NOMO-1 treated with DMSO at 0.1 percent for 48 hours (cell line): Measurements from ENCODE around the gene CEP57L1.
"Not testable (repeated sequence)": the region's sequence is repeated elsewhere in the genome, so short reads cannot be mapped to it uniquely, and the experiment has no call there.

Source experiments
- DNase-seq: peaks from one replicate; lab custom pipeline; 2025; ENCODE audit not compliant: unreplicated experiment; lab: John Stamatoyannopoulos, UW

CEP57L1 gene

DNA sequence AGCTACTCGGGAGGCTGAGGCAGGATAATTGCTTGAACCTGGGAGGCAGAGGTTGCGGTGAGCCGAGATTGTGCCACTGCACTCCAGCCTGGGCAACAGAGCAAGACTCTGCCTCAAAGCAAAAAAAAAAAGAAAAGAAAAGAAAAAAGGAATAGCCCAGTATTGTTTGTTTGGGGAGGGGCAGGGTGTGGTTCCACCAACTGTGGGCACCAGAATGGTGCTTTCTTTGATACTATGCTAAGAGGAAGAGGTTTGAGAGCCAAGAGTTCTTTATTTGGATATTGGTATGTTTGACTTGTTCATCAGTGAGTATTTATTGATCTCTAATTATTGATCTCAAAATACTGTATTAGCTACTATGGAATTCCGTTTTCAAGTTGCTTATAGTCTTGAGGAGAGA, 72.3 kb downstream of the CEP57L1 start:
- DNase-seq, result no peak

- DNase-seq, result no peak
These were observed 75.0 kb downstream of the CEP57L1 start for GRCh38 chr6:109170333-109170732.

DNA sequence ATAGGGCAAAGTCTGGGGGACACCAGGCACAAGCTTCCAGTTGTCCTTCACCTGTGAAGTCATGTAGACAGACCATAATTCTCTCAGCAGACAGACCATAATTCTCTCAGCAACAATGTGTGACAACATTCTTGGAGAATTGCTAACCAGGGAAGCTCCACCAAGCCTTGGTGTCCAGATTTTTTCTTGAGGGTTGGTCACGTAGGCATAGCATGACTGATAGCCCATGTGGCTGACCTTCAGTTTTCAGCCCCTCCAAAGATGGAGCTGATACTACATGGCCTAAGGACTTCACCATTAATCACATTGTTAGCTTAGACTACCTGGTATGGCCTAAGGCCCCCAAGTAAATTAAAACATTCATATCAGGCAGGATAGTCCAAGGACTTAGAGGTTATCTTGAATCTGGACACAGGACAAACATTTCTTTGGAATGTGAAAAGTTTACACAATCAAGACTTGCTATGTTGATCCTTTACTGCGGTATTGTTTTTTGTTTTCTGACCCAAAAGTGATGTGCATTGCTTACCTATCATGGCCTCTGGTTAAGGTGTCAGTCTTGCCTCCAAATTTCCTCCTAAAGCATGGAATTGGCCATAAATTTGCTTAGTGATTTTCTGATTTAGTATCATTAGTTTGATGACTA, 76.9 kb downstream of the CEP57L1 start:
- no peak for DNase-seq

DNA sequence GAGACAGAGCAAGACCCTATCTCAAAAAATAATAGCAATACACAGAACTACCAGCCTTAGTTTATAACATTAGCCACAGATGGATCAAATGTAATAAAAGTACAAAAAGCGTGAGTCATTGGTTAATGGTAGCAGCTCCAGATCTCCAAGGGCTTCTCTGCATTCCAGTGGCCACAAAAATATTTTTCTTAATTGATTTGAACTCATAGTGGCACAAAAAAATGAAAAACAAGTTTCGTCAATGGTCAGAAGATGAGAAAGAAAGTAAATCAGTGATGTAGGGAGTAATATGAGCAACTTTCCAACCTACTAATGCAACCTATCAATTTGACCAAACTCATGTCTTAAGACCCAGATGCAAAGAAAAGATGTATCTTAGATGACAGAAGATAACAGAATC, 79.6 kb downstream of the CEP57L1 start:
- DNase-seq, result no peak

GRCh38 chr6:109178921-109179320, 83.6 kb downstream of the CEP57L1 start:
- DNase-seq, result no peak

GRCh38 chr6:109179507-109179906, 84.2 kb downstream of the CEP57L1 start:
- no peak for DNase-seq

GRCh38 chr6:109182578-109182977, 87.3 kb downstream of the CEP57L1 start:
- DNase-seq, result no peak

DNA sequence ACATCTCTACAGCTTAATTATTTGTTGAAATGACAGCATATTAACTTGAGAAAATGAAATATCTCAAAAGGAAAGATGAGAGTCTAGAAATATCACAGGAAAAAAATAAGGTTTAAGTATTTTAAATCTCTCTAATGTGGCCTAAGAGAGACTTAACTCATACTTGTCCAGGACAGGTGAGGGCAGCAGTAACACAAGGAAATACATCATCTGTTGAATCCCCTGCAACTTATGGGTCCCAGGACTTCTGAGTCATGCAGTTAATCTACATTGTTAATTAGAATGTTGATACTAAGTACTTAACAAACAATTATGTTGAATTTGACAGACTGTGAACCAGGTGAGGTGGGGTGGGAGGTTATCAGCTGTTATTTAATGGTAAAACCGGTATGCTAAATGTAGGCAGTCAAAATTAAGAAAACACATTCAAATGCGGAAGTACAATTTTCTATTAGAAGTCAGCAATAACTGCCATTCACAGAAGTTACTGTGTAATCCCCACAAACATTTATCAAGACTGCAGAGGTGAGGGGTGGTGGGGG, 87.9 kb downstream of the CEP57L1 start:
- DNase-seq, result peak; percentile 52

DNA sequence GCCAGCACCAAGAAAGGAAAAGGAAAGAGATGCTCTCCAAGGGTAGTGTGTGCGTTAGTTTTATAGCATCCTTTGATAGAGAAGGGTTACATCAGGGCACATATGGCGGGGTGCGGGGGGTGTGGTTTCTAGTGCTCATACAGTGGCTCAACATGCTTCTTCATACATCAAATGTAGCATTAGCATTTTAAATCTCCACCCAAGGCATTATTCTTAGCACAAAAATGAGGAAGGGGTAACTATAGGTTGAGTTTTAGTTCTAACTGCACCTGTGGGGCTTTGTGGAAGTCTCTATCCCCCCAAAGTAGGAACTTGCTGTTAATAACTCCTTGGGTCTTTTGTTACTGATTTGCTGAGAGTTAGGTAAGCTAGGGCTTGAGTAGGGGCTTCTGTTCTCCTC, 89.3 kb downstream of the CEP57L1 start:
- peak; percentile 4 for DNase-seq

- DNase-seq, result no peak
These were observed 90.7 kb downstream of the CEP57L1 start for GRCh38 chr6:109186012-109186411.

DNA sequence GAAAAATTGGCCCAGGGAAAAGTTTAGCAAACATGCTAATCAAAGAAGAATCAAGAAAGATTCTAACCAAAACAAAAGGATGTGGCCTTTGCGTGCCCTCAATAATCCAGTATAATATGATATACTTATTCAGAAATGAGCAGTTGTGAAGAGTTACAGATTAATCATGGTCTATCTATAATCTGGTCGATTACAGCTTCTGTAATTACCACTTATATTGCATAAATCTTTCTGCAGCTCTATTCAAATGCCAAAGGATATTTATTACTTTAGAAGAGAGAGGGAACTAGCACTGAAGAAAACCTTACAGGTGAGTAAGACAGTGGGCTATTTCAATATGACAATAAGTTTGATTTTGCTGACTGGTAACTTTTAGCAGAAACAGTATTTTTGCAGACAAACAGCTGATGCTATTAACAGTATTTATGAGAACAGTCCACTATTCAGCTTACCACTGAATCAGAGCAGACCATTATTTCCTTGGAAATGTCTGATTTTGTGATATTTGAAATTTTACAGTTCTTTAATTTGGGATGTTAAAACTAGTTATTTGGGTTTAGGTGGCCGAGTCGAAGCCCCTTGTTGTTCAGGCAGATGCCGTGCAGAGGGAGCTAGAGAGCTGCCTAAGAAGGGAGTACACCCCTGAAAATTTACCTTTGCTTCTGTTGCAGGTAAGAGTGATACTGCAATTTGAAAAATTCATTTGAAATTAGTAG, 92.2 kb downstream of the CEP57L1 start:
- peak; percentile 35 for DNase-seq

DNA sequence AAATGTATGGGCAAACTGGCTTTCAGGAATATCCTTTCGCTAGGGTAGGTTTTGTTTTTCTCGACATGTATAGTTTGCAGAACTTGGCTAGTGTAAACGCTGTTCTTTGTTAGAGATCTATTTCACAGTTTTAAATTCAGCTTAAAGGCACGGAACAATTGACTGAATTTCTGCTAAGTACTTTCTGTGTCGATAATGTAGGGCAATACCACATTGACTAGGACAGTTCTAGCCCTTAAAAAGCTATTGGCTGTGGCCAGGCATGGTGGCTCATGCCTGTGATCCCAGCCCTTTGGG, 92.8 kb downstream of the CEP57L1 start:
- DNase-seq, result peak; percentile 23

DNA sequence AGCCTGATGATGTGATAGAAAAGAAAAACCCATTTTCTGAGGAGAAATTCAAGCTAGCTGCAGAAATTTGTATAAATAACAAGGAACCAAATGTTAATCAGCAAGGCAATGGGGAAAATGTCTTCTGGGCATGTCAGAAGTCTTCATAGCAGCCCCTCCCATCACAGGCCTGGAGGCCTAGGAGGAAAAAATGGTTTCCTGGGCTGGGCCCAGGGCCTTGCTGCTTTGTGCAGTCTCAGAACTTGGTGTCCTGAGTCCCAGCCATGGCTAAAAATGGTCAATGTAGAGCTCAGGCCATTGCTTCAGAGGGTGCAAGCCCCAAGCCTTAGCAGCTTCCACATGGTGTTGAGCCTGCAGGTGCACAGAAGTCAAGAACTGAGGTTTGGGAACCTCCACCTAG, 96.1 kb downstream of the CEP57L1 start:
- not testable (repeated sequence) for DNase-seq

GRCh38 chr6:109192865-109193264, 97.6 kb downstream of the CEP57L1 start:
- no peak for DNase-seq

DNA sequence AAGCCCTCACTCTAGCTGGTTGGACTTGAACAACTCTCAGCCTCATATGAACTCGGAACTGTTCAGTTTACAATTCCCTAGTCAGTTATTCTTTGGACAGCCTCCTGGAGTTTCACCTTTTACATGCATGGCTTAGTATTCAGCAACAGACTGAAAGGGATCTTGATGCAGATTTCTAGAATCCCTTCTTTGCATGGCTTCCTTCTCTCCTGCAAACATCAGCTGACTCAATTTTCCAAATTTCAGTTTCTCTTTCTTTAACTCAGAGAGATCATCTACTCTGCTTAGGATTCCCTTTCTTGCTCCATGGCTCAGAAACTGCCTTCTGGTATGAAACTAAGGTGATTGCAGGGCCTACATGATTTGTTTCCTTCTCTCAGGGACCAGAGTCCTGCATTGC, 99.6 kb downstream of the CEP57L1 start:
- no peak for DNase-seq

DNA sequence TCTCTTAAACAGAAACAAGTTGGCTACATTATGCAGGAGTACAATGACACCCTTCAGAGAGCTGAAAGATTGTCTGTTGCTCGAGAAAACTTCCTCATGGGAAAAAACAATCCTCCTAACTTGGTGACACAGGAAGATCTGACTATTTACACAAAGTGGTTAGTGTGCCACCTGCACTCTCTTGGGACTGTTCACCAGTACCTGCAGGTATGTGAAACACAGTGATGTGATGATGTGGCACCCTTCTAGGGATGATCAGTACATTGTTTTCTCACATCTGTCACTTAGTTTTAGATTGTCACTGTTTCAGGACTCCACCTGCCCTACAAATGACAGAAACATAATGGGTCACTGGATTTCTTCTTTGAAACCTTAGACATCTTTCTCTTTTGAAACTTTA, 101.8 kb downstream of the CEP57L1 start:
- DNase-seq, result no peak

GRCh38 chr6:109202409-109203264, 107.3 kb downstream of the CEP57L1 start:
- DNase-seq, result no peak

DNA sequence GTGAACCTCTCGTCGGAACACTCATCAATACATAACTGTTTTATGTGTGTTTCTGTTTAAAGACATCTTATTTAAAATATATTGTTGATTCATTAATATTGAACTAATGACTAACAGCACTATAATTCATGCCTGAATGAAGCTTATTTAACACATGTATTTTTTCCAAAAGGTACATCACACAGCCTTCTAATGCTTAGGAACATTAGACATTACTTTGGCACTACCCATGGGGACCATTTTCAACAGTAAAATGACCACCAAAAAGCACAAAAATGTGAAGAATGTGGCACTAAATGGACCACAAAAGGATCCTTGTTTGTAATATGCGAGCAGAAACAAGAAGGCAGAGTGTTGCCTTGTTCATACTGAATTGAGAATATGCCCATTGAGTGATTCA, 109.2 kb downstream of the CEP57L1 start:
- DNase-seq, result no peak

DNA sequence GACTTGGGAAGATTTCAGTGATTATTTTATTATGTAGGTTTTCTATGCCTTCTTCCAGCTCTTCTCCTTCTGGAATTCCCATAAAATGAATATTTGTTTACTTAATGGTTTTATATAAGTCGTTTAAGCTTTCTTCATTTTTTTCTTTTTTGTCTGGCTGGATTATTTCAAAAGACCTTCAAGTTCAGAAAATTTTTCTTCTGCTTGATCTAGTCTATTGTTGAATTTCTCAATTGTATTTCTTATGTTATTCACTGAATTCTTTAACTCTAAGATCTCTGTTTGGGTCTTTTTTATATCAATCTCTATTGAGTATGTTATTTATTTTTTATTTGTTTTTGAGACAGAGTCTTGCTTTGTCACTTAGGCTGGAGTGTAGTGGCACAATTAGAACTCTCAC, 117.4 kb downstream of the CEP57L1 start:
- DNase-seq, result no peak
